ENCODE measurements around the gene CLEC11A. TPM values are rescaled to one million over a fixed set of nuclear protein-coding genes. Genes with fewer than 3 reads are reported as not detected.

CLEC11A gene
- polyA plus RNA-seq, 2 of the 4 experiments (the other 2 are of a cell fraction), result 1.5 to 6.2 TPM

DNA sequence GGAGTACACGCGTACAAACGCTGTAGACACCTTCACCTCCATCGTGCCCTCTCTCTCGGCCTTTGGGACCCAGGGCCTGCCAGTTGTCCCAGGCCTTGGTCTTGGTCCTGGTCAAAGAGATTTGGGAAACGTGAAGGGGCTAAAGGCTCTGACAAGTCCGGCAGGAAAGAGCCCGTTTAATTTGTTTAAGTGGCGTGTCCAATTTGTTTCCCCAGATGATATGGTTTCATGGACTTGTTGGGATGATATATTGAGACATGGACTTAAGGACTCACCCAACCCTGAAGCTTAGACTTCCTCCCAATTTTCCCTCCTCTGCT lies 2.7 kb downstream of the CLEC11A start:
- Histone ChIP-seq H3K4me2 (peak overlapping the region; percentile 94), H3K4me3 (peak overlapping the region; percentile 73), H3K9me3 (no peaks in the 10 kb centered on the region), H3K27ac (peak overlapping the region in 1 of 2 experiments; percentile 92; a peak in 3 of 6 replicates), H3K4me1 (peaks cover 14% of the 10 kb centered on the region)
- DNase-seq (ENCODE audit: low read depth in 1 of 2, low spot score in 1 of 2) (no peak), ATAC-seq (no peak), FAIRE-seq (no peak)
- POLR2A ChIA-PET, result no interaction called here
- CTCF ChIA-PET, result interaction anchor here (1.0 to 18.4 kb wide), 7 partner anchors 9 to 196 kb away, joined by 3 to 272 read pairs (median 6); no protein-coding TSS in a partner anchor
- 85% methylated on average over 9 of the region's 9 CpGs for WGBS (ENCODE audit: missing lambda C conversion rate)
- no peak for TF ChIP-seq FOXS1 (CRISPR knock-in tag; IDR thresholded peaks at IDR 0.05)
- no peak for TF ChIP-seq ZNF302 (CRISPR knock-in tag; IDR thresholded peaks at IDR 0.05)
- TF ChIP-seq, protein P1, sequence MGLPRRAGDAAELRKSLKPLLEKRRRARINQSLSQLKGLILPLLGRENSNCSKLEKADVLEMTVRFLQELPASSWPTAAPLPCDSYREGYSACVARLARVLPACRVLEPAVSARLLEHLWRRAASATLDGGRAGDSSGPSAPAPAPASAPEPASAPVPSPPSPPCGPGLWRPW (IDR thresholded peaks at IDR 0.05), result no peak
- TF ChIP-seq RFX5 (IDR thresholded peaks at IDR 0.05), result no peak
- no peak for TF ChIP-seq GATA3 (IDR thresholded peaks at IDR 0.05; ENCODE audit: borderline replicate concordance)
- no peak for TF ChIP-seq CHD2 (IDR thresholded peaks at IDR 0.05; ENCODE audit: low read length, partially characterized antibody)
- no peak for TF ChIP-seq ESRRA (IDR thresholded peaks at IDR 0.05; ENCODE audit: borderline replicate concordance, low read length)
- TF ChIP-seq SMC3 (IDR thresholded peaks at IDR 0.05), result no peak
- TF ChIP-seq, protein P2, sequence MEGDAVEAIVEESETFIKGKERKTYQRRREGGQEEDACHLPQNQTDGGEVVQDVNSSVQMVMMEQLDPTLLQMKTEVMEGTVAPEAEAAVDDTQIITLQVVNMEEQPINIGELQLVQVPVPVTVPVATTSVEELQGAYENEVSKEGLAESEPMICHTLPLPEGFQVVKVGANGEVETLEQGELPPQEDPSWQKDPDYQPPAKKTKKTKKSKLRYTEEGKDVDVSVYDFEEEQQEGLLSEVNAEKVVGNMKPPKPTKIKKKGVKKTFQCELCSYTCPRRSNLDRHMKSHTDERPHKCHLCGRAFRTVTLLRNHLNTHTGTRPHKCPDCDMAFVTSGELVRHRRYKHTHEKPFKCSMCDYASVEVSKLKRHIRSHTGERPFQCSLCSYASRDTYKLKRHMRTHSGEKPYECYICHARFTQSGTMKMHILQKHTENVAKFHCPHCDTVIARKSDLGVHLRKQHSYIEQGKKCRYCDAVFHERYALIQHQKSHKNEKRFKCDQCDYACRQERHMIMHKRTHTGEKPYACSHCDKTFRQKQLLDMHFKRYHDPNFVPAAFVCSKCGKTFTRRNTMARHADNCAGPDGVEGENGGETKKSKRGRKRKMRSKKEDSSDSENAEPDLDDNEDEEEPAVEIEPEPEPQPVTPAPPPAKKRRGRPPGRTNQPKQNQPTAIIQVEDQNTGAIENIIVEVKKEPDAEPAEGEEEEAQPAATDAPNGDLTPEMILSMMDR (IDR thresholded peaks at IDR 0.05), result no peak
- TF ChIP-seq HDAC2 (IDR thresholded peaks at IDR 0.05), result no peak
- no peak for TF ChIP-seq MAZ (IDR thresholded peaks at IDR 0.05; ENCODE audit: borderline replicate concordance, low read depth, low read length)
- TF ChIP-seq RCOR1 (IDR thresholded peaks at IDR 0.05; ENCODE audit: low read depth, low read length), result no peak
- TF ChIP-seq PHF8 (IDR thresholded peaks at IDR 0.05; ENCODE audit: borderline replicate concordance, low read depth), result no peak
- TF ChIP-seq JUNB (IDR thresholded peaks at IDR 0.05), result no peak

DNA sequence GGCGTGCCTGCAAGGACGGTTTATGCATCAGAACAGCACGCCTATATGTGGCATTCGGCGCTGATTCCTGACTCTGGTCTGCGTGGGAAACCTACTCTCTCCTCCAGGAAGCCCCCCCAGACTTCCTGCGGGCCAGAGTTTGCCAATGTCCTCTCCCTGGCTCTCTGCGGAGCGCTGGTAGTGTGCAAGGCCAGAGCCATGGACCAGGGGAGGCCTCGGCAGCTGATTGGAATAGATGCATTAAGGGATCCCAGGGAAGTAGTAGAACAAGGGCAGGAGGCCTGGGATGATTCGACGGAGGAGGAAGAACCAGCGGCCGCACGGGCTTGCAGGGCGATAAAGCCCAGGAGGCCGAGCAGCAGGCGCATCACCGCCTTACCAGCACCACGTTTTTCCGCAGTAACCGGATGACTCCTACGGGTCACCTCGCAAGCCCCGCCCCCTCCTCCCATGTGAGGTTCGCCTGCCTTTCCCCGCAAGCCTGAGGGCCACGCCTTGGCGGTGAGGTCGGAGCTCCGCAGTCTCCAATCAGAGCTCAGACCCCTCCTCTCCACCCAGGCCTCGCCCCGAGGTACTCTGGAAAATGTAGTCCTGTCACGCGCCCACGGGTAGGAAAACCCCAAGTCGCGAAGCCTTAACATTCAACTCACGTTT lies 5.0 kb downstream of the CLEC11A start:
- Histone ChIP-seq H3K9me3 (no peaks in the 10 kb centered on the region), H3K27ac (no peak overlapping the region), H3K4me1 (peaks cover 14% of the 10 kb centered on the region), H3K4me2 (no peak overlapping the region), H3K4me3 (no peak overlapping the region)
- DNase-seq (ENCODE audit: low read depth in 1 of 2, low spot score in 1 of 2) (no peak), FAIRE-seq (no peak), ATAC-seq (no peak)
- TF ChIP-seq, protein P3, sequence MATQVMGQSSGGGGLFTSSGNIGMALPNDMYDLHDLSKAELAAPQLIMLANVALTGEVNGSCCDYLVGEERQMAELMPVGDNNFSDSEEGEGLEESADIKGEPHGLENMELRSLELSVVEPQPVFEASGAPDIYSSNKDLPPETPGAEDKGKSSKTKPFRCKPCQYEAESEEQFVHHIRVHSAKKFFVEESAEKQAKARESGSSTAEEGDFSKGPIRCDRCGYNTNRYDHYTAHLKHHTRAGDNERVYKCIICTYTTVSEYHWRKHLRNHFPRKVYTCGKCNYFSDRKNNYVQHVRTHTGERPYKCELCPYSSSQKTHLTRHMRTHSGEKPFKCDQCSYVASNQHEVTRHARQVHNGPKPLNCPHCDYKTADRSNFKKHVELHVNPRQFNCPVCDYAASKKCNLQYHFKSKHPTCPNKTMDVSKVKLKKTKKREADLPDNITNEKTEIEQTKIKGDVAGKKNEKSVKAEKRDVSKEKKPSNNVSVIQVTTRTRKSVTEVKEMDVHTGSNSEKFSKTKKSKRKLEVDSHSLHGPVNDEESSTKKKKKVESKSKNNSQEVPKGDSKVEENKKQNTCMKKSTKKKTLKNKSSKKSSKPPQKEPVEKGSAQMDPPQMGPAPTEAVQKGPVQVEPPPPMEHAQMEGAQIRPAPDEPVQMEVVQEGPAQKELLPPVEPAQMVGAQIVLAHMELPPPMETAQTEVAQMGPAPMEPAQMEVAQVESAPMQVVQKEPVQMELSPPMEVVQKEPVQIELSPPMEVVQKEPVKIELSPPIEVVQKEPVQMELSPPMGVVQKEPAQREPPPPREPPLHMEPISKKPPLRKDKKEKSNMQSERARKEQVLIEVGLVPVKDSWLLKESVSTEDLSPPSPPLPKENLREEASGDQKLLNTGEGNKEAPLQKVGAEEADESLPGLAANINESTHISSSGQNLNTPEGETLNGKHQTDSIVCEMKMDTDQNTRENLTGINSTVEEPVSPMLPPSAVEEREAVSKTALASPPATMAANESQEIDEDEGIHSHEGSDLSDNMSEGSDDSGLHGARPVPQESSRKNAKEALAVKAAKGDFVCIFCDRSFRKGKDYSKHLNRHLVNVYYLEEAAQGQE (IDR thresholded peaks at IDR 0.05), result no peak
- TF ChIP-seq RNF2 (IDR thresholded peaks at IDR 0.05; ENCODE audit: borderline replicate concordance, low read depth), result no peak
- no peak for TF ChIP-seq EP300 (IDR thresholded peaks at IDR 0.05)
- TF ChIP-seq, protein P4, sequence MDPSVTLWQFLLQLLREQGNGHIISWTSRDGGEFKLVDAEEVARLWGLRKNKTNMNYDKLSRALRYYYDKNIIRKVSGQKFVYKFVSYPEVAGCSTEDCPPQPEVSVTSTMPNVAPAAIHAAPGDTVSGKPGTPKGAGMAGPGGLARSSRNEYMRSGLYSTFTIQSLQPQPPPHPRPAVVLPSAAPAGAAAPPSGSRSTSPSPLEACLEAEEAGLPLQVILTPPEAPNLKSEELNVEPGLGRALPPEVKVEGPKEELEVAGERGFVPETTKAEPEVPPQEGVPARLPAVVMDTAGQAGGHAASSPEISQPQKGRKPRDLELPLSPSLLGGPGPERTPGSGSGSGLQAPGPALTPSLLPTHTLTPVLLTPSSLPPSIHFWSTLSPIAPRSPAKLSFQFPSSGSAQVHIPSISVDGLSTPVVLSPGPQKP (IDR thresholded peaks at IDR 0.05; ENCODE audit: low read depth, low read length), result no peak
- TF ChIP-seq SREBF2 (IDR thresholded peaks at IDR 0.05), result no peak
- no peak for TF ChIP-seq SMC3 (IDR thresholded peaks at IDR 0.05)
- TF ChIP-seq KDM1A (IDR thresholded peaks at IDR 0.05; ENCODE audit: low read depth), result no peak
- no peak for TF ChIP-seq PHF8 (IDR thresholded peaks at IDR 0.05; ENCODE audit: borderline replicate concordance, low read depth)
- no peak for TF ChIP-seq NR3C1 (IDR thresholded peaks at IDR 0.05)
- POLR2A ChIA-PET, result no interaction called here
- WGBS (ENCODE audit: missing lambda C conversion rate), result 77% methylated on average over 39 of the region's 39 CpGs
- CTCF ChIA-PET, result interaction anchor here (1.4 to 18.4 kb wide), 2 partner anchors 23 to 50 kb away, joined by 4 to 272 read pairs; no protein-coding TSS in a partner anchor
